Upper lobe of left lung (tissue), 6 donors: ENCODE measurements around the gene SCRN2. TPM values are rescaled to one million over a fixed set of nuclear protein-coding genes. Genes with fewer than 3 reads are reported as not detected.

Source experiments
- ATAC-seq, 2 donors: fragments of 200-7000 bp; cut with Tn5 transposase; one replicate each; pipeline ENCODE4 v1.9.1; 2022; ENCODE audit warnings: mild to moderate bottlenecking in 2 of 2, moderate library complexity in 2 of 2; ENCODE audit not compliant: low FRiP score in 2 of 2
- DNase-seq, 2 donors: peaks; one replicate each; pipeline ENCODE4 v3.0.0-alpha.2; 2019 to 2020
- H3K27ac ChIP-seq, 4 donors: fragments of 200-600 bp; sonication (generic); one replicate each; pipeline ENCODE4 v1.5.1; 2016 to 2019
- H3K27me3 ChIP-seq, 4 donors: fragments of 200-600 bp; sonication (generic); one replicate each; pipeline ENCODE4 v1.5.1; 2017 to 2019
- H3K36me3 ChIP-seq, 4 donors: fragments of 200-600 bp; sonication (generic); one replicate each; pipeline ENCODE4 v1.5.1; 2016 to 2019
- H3K4me1 ChIP-seq, 4 donors: fragments of 200-600 bp; sonication (generic); one replicate each; pipeline ENCODE4 v1.5.1; 2018 to 2019
- H3K4me3 ChIP-seq, 4 donors: fragments of 200-600 bp; sonication (generic); one replicate each; pipeline ENCODE4 v1.5.1; 2017 to 2019; ENCODE audit warnings: mild to moderate bottlenecking in 2 of 4, moderate library complexity in 1 of 4
- H3K9me3 ChIP-seq, 4 donors: fragments of 200-600 bp; sonication (generic); one replicate each; pipeline ENCODE4 v1.5.1; 2018 to 2019
- CTCF ChIP-seq, 6 experiments: fragments of 450-650 bp in 4 of 6; fragments of 200-600 bp in 2 of 6; sonication (generic) in 2 of 6; IDR thresholded peaks; one replicate each; pipeline ENCODE4 v1.5.1; 2016 to 2019; ENCODE audit warnings: antibody characterized with exemption in 6 of 6
- EP300 ChIP-seq, 4 donors: sonication (generic); formaldehyde crosslinking; IDR thresholded peaks; one replicate each; pipeline ENCODE4 v1.5.1; 2017; ENCODE audit warnings: antibody characterized with exemption in 4 of 4, control low read depth in 2 of 4
- POLR2A ChIP-seq, 4 donors: fragments of 450-650 bp; IDR thresholded peaks; one replicate each; pipeline ENCODE4 v1.5.1; 2016 to 2017; ENCODE audit warnings: antibody characterized with exemption in 4 of 4, mild to moderate bottlenecking in 2 of 4
- POLR2AphosphoS5 ChIP-seq, 2 donors: sonication (generic); formaldehyde crosslinking; IDR thresholded peaks; one replicate each; pipeline ENCODE4 v1.5.1; 2017; ENCODE audit warnings: antibody characterized with exemption in 2 of 2
- WGBS, 2 donors: methylation state at CpG; one replicate each; pipeline ENCODE4 v1.1.5; 2017 to 2018; 5-methylcytosine and 5-hydroxymethylcytosine counted together
- total RNA-seq, 6 donors: library from RNA; depleted of rRNA in 4 of 6; stranded (reverse); fragments of >200 nt in 4 of 6; gene quantifications; one replicate each; pipeline versions ENCODE4 v1.1.0 to v1.2.1, GENCODE V29; 2016 to 2021
- donor health status: DM: no; HTN: no; CAD: no; lungs with moderate emphysema.
- donor health status: DM: no; HTN: yes; CAD: no; lungs with severe emphysema.

Gene SCRN2
- total RNA-seq, 6 donors from 2014 or later = 24.4 to 73.3 (median 34.8) TPM

GRCh38 chr17:47850692-47851573, 9.9 kb upstream of the SCRN2 start, which contains the start of gene SP6:
Gene SP6, minus strand, starts transcription at chr17:47851163. Its CDS starts 2,734 bp downstream, at chr17:47848429.
- peaks cover 0 to 52% (median 8%) of the 10 kb centered on the region in 4 donors for H3K27me3 ChIP-seq
- 5 to 11% methylated on average over 25 to 68 of the region's 71 CpGs for WGBS, 2 donors
- peaks cover 26 to 42% (median 35%) of the 10 kb centered on the region in 4 donors for H3K4me1 ChIP-seq
- peaks cover 0 to 13% (median 0%) of the 10 kb centered on the region in 4 donors for H3K36me3 ChIP-seq
- H3K4me3 ChIP-seq = peak within 1 kb of the TSS; percentile 5 to 53 (median 46)
- peak within 1 kb of the TSS; percentile 50 to 82 (median 61) for H3K27ac ChIP-seq
- TF ChIP-seq CTCF (IDR thresholded peaks at IDR 0.05) = peak in 2 of 6 experiments; percentile 46 to 55
- TF ChIP-seq POLR2AphosphoS5 (IDR thresholded peaks at IDR 0.05) = peak in 1 of 2 donors; percentile 56
- peak in 1 of 4 donors; percentile 65 for TF ChIP-seq POLR2A (IDR thresholded peaks at IDR 0.05)
- TF ChIP-seq EP300 (IDR thresholded peaks at IDR 0.05) = no peak
- ATAC-seq = peak; percentile 84 to 86
- peak; percentile 85 to 92 for DNase-seq
- H3K9me3 ChIP-seq = no peaks in the 10 kb centered on the region

- no peak for TF ChIP-seq CTCF (IDR thresholded peaks at IDR 0.05)
- TF ChIP-seq POLR2A (IDR thresholded peaks at IDR 0.05) = no peak
- no peak for TF ChIP-seq POLR2AphosphoS5 (IDR thresholded peaks at IDR 0.05)
- TF ChIP-seq EP300 (IDR thresholded peaks at IDR 0.05) = no peak
- WGBS, 2 donors = 38 to 62% methylated on average over 9 of the region's 9 CpGs
- peak overlapping the region in 3 of 4 donors; percentile 50 to 82 (median 71) for H3K27ac ChIP-seq
- peak overlapping the region in 3 of 4 donors; percentile 42 to 53 (median 50) for H3K4me3 ChIP-seq
- peak in 1 of 2 donors; percentile 4 for ATAC-seq
- no peak for DNase-seq
- peaks cover 28 to 42% (median 34%) of the 10 kb centered on the region in 4 donors for H3K4me1 ChIP-seq
- peaks cover 0 to 13% (median 0%) of the 10 kb centered on the region in 4 donors for H3K36me3 ChIP-seq
- H3K9me3 ChIP-seq = no peaks in the 10 kb centered on the region
- H3K27me3 ChIP-seq = peaks cover 0 to 52% (median 8%) of the 10 kb centered on the region in 4 donors
Measured at GRCh38 chr17:47850373-47850691, 9.3 kb upstream of the SCRN2 start.

- Histone ChIP-seq H3K9me3 (no peaks in the 10 kb centered on the region), H3K4me1 (peaks cover 49 to 62% (median 53%) of the 10 kb centered on the region in 4 donors), H3K4me3 (no peak overlapping the region), H3K36me3 (peaks cover 0 to 13% (median 0%) of the 10 kb centered on the region in 4 donors), H3K27me3 (peaks cover 0 to 40% (median 8%) of the 10 kb centered on the region in 4 donors), H3K27ac (no peak overlapping the region)
- ATAC-seq (no peak), DNase-seq (peak in 1 of 2 donors; percentile 63)
- WGBS, 2 donors = 66 to 74% methylated on average over 16 to 21 of the region's 23 CpGs
- no peak for TF ChIP-seq CTCF (IDR thresholded peaks at IDR 0.05)
Measured at GRCh38 chr17:47848198-47848513, 7.1 kb upstream of the SCRN2 start.

GRCh38 chr17:47847341-47848197, 6.5 kb upstream of the SCRN2 start:
- Histone ChIP-seq H3K27me3 (peaks cover 0 to 34% (median 8%) of the 10 kb centered on the region in 4 donors), H3K4me1 (peaks cover 53 to 68% (median 54%) of the 10 kb centered on the region in 4 donors), H3K36me3 (peaks cover 0 to 13% (median 0%) of the 10 kb centered on the region in 4 donors), H3K27ac (peak overlapping the region in 1 of 4 donors; percentile 1), H3K4me3 (no peak overlapping the region), H3K9me3 (no peaks in the 10 kb centered on the region)
- DNase-seq (peak in 1 of 2 donors; percentile 81), ATAC-seq (no peak)
- WGBS, 2 donors = 45 to 46% methylated on average over 40 to 69 of the region's 71 CpGs
- TF ChIP-seq POLR2AphosphoS5 (IDR thresholded peaks at IDR 0.05) = no peak
- no peak for TF ChIP-seq POLR2A (IDR thresholded peaks at IDR 0.05)
- TF ChIP-seq CTCF (IDR thresholded peaks at IDR 0.05) = peak in 2 of 6 experiments; percentile 8 to 28
- no peak for TF ChIP-seq EP300 (IDR thresholded peaks at IDR 0.05)
